D341Med (cell line): ENCODE results near the gene SYTL3.
"Not testable (repeated sequence)": the region's sequence is repeated elsewhere in the genome, so short reads cannot be mapped to it uniquely, and the experiment has no call there.

Source experiments
- DNase-seq: peaks from one replicate; pipeline ENCODE4 v3.0.0; 2012; ENCODE audit warnings: low spot score

SYTL3 gene

DNA sequence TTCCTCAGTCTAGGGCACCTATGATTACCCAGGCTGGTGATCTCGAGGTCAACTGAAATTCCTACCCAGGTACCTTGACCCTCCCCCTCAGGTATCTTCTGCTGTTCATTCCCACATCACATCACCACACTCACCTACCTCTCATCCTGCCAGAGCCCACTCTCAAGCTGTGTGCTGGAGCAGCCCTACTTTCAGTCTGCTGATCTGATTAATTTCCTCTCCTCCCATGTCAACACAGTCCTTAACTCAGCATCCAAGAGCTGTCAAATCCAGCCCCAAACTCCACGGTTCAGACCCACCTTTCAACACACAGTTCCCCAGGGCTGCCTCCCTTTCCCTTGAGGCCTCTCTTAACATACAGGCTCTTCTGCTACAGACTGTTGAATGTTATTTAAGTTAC lies 126.9 kb downstream of the SYTL3 start:
- no peak for DNase-seq

DNA sequence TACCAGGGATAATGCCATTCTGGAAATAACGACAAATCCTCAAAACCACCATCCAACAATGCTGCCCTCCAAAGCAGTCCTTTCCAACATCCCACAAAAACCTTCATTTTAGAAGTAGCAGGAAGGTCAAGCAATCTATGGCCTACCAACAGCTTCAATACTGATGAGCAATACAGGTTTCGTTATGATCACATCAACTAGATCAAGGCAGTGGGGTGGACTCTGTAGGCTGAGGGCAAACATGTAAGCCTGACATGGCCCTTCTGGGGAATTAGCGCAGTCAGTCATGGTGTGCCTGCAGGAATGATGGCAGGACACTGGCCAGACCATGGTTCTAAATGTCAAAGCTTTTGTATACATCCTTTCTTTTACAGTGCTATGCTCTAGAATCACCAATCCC lies 127.7 kb downstream of the SYTL3 start:
- DNase-seq, result no peak

- no peak for DNase-seq
Observed at GRCh38 chr6:158778005-158778527, 128.2 kb downstream of the SYTL3 start.

GRCh38 chr6:158780246-158780884 lies 130.5 kb downstream of the SYTL3 start:
- no peak for DNase-seq

DNA sequence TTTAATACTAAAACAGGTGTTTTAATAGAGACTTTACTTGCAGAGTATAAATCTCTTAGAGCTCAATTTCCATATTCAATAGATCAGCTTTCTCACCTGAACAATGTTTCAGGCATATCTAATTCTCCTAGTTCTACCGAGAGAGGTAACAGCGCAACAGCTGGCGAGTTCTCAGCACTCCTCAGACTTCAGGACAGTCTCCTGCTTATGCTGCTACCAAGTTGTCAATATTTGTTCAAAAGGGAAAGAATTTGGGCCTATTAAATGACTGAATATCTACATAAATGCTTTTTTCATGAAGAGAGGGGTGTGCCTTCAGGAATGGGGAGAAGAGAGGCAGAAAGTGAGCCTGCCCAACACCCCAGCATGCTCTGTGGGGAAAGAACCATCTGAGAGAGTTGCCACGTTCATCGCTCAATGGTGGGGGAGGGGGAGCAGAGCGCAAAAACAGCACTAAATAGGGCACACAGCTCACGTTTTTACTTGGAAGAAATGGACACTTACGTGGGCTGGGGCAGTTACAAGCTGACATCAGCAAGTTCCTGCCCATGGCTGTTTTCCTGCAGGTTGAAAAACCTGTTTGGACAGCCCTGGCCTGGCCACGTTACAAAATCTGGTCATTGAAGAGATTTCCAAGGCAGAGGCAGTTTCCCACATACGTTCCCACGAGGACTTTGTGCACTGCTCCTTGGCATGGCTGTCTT lies 131.3 kb downstream of the SYTL3 start:
- DNase-seq, result no peak

DNA sequence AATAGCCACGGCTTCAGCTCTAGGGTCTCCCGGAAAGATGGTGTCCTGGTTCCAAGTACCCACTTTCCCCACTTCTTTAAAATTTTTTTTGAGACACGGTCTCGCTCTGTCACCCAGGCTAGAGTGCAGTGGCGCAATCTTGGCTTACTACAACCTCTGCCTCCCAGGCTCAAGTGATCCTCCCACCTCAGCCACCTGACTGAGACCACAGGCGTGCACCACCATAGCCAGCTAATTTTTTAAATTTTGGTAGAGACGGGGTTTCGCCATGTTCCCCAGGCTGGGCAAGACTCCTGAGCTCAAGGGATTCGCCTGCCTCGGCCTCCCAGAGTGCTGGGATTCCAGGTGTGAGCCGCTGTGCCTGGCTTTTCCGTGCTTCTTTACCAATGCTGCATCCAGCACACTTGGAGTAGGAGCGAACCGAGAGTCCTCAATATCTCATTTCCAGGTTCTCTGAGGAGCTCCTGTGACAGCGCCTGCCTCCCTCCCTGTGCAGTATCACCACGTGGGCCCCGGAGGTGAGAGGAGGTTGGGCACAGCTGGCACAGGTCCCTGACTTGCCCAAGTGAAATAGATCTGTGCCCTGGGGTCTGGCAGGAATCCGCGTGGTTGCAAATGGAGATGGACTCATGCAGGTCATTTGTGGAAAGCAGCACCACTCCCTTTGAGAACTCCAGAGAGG lies 132.0 kb downstream of the SYTL3 start:
- DNase-seq, result no peak

GRCh38 chr6:158782432-158783166 lies 132.7 kb downstream of the SYTL3 start:
- no peak for DNase-seq

DNA sequence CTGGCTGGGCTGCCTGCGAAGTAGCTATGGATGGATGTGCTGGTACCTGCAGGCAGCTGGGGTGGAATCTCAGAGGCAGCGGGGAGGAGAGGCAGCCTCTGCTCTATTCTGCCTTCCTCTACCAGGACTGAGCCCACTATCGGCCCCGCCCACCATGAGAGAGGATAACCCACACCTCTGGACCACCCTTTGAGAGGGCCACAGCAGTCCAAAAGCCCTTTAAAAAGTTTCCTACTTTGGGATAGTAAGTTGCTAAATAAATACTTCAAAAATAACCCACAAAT lies 133.3 kb downstream of the SYTL3 start:
- DNase-seq, result no peak

- no peak for DNase-seq
Observed at GRCh38 chr6:158783851-158784250, 134.0 kb downstream of the SYTL3 start.

GRCh38 chr6:158784505-158784904 lies 134.7 kb downstream of the SYTL3 start:
- DNase-seq, result no peak

GRCh38 chr6:158785036-158785435 lies 135.2 kb downstream of the SYTL3 start:
- DNase-seq, result no peak

GRCh38 chr6:158786645-158787304 lies 136.9 kb downstream of the SYTL3 start:
- no peak for DNase-seq

- no peak for DNase-seq
Observed at GRCh38 chr6:158787395-158787794, 137.5 kb downstream of the SYTL3 start.

- no peak for DNase-seq
Observed at GRCh38 chr6:158789115-158789917, 139.5 kb downstream of the SYTL3 start.

DNA sequence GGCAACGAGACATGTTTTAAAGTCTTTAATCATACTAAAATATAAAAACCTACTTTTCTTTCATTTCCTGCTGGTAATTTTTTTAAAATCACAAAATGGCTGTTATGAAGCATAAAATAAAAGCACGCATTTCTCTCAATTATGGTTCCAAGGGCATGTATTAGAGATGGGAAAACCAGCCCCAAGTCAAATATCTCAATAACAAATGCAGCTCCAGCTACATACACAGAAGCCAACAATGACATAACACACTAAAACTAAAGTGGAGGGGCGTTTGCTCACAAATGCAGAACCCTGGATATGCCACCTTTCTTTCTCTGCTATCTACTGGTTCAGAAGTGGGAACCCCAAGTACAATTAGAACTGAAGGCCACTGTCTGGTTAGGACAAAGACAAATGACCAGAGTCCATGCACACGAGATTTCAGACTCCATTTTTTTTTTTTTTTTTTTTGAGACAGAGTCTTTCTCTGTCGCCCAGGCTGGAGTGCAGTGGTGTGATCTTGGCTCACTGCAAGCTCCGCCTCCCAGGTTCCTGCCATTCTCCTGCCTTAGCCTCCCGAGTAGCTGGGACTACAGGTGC lies 141.5 kb downstream of the SYTL3 start:
- no peak for DNase-seq

- DNase-seq, result not testable (repeated sequence)
Observed at GRCh38 chr6:158792505-158792904, 142.7 kb downstream of the SYTL3 start.

DNA sequence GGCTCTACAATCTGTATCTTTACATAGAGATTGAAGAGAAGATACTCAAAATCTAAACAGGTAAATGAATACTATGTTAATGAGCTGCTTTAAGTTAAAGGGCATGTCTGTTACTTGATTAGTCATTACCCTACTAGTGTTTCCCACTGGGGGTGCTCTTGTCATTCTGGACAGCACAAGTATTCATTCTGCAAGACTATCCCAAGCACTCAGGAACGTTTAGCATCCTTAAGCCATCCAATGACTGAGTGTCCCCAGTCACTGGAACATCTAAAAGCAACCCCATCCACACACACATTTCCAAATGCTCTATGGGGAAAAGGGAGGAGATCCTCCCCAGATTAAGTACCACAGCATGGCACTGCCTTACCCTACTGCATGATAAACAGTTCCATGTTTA lies 143.6 kb downstream of the SYTL3 start:
- DNase-seq, result no peak

DNA sequence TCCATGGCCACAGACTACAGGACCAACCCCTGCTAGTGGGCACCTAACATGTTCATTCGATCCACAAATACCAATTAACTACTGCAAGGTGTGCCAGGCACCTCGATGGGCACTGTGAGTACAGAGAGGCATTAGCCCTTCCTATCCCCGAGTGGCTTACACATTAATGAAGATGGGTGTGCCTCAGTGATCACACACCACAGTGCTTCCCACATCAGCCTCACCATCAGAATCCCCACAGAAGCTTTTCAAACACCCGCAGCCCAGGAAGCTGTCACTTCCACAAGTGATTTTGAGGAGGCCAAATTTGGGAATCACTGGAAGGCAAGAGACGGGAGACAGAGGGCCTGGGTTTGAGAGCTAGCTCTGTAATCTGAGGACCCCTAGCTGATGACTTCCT lies 145.7 kb downstream of the SYTL3 start:
- DNase-seq, result no peak

DNA sequence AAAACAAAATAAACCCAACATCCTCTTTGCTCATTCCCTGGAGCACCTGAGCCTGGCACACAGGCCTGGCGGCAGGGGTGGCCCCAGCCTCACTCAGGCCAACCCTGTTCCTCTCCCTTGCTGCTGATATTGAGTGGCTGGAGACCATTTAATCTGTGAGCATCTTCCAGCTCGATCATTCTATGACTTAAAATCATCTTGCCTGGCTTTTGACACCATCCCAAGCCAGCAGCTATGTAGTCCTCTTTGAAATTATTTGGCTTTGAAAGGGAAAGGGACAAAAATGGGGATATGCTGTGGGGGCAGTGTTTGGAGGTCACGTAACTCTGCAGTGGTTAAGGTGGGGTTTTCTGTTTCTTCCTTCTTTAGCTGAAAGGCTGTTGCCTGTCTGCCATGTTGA lies 146.5 kb downstream of the SYTL3 start:
- DNase-seq, result no peak

DNA sequence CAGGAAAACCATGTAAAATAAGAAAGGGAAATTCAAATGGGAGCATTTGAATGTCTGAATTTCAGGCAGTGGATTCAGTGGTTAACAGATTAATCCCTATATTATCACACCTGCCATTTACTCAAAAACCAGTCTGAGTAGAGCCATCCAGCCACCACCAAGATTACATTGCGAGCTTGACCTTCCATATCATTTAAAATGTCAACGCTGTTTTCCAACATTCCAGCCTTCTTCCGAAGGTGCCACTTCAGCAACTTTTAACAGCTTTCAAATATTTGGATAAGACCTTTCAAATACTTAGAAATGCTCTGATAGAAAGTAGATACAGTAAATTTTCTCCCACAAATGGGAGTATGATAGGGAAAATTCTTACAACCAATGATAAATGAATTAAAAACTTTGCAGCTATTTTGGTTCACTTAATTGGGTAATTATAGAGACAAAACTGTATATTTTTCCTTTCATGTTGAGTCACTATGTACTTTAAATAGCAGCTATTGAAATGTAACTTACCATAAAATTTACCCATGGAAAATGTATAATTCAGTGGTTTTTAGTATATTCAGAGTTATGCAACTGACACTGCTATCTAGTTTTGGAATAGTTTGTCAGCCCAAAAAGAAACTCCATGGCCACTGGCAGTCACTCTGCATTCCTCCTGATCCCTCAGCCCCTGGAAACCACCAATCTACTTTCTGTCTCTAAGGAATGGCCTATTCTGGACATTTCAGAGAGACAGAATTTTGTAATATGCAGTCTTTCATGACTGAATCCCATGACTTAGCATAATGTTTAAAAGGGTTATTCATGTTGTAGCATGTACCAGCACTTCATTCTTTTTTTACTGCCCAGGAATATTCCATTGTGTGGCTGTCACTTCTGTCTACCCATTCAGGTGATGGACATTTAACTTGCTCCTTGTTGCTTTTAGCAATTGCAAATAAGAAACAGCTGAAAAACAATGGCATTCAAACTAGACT lies 147.8 kb downstream of the SYTL3 start:
- DNase-seq, result no peak
